ENCODE results near the gene FSTL4.

Gene FSTL4

GRCh38 chr5:133474851-133475590 is 137.3 kb downstream of the FSTL4 start:
- no peak for DNase-seq

DNA sequence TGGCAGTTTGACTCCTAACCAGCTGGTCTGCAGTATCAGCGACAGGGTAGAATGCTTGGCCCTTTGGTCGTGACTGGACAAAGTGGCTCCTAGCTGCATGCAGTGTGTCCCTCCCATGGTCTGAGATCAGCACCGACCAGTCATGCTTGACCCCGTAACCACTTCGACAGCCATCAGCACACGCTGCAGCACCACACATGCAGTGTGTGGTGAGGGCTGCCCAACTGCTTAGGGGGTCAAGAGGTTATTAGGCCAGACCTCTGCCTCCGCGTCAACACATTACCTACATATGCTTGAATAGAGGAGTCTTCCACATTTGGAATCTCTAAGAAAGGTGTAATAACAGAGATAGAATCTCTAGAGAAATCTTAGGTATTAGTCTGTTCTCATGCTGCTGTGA is 139.1 kb downstream of the FSTL4 start:
- no peak for DNase-seq

- DNase-seq = no peak
These were observed 139.5 kb downstream of the FSTL4 start for GRCh38 chr5:133472829-133473228.

DNA sequence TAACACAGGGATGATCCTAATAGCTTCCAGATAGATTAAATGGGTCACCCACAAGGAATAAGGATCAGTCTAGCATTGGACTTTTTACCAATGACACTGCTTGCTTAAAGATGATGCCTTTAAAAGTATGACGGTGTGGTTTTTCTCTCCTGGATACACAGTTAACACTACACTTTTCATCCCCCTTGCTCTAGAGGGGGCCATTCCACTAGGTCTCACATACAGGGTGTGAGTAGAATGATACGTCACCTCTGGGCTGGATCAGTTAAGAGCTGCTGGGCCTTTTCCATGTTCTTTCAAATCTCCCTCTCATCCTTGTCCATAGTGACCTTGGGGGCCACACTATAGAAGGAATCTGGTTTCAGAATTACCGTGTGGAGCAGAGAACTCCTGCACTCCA is 140.6 kb downstream of the FSTL4 start:
- DNase-seq = no peak

DNA sequence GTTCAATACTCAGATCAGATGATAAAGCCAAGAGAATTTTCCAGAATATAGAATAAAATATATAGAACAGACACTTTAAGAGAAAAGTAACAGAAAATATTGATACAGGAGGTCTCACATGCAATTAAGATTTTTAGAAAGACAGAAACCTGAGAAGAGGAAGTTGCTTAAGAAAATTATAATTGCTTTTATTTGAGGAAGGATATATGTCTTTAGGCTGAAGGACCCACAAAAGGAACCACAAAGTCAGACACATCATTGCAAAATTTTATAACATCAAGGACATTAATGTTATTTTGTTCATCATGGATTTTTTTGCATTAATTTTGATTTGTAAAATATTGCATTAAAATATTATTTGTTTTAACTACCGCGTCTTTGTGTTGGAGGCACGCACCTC is 141.5 kb downstream of the FSTL4 start:
- DNase-seq = no peak

- DNase-seq = no peak
These were observed 142.5 kb downstream of the FSTL4 start for GRCh38 chr5:133469846-133470245.

GRCh38 chr5:133469252-133469651 is 143.1 kb downstream of the FSTL4 start:
- DNase-seq = no peak

DNA sequence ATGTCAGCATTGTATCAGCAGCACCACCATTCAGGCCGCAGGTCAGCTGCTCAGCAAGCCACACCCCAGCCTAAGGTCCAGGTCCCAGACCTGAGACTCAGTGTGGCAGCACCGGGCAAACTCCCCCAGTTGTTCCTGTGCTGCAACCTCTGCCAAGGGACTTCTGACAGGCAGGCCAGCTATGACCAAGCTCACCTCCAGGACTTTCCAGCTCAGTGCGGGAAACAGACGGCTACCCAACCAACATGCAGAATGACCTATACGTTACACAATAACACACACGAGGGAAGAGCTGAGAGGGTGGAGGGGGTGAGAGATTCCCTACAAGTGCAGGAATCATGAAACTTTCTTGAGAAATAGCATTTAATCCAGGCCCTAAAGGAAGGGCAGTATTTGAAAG is 143.7 kb downstream of the FSTL4 start:
- DNase-seq = no peak

DNA sequence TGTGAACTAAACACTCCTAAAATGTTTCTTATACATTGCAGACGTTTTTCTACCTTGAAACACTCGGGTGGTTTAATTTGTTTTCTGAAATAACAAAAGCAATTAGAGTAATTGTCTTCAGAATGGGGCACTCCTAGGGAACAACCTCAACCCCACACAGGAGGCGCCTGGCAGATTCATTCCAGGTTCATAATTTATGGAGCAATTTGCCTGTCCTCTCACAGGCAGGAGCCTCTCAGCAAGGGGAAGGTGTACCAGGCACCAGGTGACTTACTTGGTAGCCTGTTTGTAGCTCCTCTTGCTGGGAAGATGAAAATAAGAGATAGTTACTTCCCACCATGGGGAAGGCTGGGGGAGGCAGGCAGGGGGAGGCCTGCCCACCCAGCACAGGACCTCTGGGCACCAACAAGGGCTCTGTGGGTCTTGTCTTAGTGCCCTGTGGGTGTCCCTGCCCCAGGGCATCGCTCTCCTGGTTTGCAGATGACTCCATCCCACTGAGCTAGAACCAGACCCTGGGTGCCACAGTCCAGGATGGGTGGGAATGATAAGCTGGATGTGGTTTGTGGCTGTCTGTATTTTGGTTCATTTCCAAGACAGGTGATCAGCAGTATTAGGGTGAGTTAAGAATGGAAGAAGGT is 144.4 kb downstream of the FSTL4 start:
- DNase-seq = no peak

DNA sequence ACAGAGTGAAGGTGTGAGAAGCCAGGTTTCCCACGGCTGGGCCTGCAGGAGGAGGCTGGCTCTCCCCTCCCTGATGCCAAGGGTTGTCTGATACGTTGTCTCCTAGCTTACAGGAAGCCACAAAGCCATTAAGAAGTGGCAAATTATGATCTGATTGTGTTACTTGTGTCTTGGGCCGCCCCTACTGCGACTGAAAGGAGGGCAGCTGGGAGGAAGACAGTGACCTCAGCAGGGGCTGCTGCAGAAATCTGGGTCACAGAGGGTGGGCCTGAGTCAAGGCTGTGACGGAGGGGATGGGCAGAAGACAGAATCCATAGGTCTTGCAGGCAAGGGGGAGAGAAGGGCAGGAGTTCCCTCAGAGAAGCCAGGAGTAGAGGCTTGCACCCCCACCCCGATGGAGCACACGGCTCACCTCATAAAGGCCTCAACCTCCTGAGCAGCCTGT is 145.0 kb downstream of the FSTL4 start:
- DNase-seq = no peak

DNA sequence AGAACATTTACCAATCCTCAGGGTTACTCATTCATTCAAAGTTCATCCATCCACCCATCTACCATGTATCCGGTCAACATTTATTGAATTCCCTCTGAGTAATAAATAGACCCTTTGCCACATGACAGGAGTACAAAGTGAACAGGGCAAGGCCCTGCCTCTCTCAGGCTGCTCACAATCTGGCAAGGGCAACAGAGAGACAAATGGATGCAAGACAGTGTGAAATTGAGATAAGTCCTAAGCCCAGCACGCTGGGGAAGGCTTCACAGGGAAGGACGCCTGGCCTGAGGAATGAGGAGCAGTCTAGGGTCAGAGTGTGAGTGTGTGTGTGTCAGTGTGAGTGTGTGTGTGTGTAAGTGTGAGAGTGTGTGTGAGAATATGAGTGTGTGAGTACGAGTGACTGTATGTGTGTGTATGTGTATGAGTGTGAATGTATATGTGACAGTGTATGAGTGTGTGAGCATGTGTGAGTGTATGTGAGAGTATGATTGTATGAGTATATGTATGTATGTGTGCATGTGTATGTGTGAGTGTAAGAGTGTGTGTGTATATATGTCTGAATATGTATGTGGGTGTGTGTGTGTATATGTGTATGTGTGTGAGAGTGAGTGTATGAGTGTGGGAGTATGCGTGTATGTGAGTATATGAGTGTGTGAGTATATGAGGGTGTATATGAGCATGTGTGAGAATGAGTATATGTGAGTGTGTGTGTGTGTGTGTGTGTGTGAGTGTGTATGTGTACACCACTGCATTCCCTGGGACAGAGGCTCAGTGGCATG is 145.6 kb downstream of the FSTL4 start:
- no peak for DNase-seq

- DNase-seq = no peak
These were observed 148.3 kb downstream of the FSTL4 start for GRCh38 chr5:133464013-133464412.

GRCh38 chr5:133461796-133462516 is 150.4 kb downstream of the FSTL4 start:
- DNase-seq = no peak

DNA sequence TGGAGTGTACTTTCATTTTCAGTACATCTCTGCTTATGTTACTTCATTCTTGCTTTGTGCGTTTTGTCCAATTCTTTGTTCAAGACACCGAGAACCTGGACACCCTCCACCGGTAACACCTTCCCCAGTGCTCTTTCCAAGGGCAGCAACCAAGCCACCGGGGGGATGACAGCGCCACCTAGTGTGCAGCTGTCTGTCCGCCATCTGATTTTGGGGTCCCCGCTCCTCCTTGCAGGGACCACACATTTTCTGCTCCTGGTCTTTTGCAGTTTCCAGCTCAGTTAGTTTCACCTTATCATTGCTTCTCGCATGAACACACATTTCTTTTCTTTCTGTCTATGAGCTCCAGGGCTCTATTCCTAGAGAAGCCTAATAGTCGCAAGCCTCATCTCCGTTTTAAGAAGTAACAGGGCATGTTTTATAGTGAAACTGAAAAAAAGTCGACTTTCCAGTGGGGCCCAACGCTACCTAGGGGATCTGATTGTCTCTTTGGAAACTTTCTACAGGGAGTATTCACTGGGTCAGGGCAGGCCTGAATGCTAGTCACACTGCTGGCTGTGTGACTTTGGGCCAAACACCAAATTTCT is 152.1 kb downstream of the FSTL4 start:
- DNase-seq = peak; percentile 52

DNA sequence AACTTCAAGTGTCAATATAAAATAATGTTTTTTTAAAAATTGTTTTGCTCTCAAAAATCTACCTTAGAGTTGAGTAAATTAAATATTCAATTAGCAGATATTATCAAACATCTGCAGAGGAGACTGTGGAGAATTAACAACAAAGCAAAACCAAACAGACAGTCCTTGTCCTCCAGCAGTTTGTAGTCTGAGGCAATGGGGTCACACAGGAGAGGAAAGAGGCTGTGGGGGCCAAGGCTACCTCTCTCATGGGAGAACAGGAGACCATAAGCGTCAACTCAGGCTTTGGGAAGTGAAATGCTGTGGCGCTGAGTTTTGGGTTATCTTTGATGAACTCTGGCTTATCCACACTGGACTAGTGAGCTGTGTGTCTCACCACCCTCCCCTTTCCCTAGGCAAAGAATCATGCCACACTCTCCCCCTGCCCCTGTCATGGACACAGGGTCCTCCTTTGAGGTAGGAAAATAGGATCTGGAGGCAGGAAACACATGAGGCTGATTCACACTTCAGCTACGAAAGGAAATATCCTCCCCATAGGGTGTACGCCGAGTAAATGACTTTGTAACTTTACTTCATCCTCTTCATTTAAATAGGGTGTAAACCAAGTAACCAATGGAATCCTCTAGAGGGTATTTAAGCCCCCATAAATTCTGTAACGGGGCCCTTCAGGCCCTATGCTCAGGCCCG is 152.7 kb downstream of the FSTL4 start:
- DNase-seq = no peak

DNA sequence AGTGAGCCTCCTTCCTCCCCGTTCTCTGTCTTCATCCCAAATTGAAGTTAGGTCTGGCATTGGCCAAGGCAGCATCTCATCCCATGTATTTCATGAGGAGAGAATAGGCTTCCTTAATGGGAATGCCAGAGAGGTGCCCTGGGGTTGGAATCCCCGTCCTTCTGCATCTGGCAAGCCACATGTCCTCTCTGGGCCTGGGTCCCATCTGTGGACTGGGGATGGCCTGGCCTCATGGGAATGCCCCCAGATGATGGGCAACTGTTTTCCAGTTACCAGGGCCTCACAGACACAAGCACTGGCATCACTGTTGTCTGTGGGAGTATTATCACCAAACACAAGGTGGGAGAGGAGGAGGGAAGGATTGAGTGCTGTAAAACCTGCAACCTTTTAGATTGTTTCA is 153.9 kb downstream of the FSTL4 start:
- no peak for DNase-seq

- DNase-seq = no peak
These were observed 154.6 kb downstream of the FSTL4 start for GRCh38 chr5:133457439-133458355.

DNA sequence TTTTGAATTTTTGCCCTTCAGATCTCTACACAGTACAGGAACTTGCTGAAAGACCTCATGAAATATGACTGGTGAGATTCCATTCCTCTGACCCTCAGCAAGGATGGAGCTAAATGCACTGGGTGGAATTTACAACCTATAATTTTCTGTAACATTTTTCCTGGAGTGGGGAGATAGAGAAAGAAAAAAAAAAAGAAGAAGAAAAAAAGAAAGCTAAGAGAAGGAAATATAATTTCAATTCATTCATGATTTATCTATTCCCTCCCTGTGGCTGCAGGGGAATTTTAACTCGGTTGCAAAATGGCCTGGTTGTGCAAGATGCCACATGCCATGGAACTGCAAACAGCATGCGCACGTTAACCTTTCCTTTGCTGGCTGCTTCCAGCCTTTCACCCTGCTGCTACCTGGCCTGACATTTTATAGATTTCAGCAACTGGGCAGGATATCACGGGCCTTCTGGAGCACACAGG is 155.4 kb downstream of the FSTL4 start:
- no peak for DNase-seq

GRCh38 chr5:133455676-133456075 is 156.7 kb downstream of the FSTL4 start:
- no peak for DNase-seq

DNA sequence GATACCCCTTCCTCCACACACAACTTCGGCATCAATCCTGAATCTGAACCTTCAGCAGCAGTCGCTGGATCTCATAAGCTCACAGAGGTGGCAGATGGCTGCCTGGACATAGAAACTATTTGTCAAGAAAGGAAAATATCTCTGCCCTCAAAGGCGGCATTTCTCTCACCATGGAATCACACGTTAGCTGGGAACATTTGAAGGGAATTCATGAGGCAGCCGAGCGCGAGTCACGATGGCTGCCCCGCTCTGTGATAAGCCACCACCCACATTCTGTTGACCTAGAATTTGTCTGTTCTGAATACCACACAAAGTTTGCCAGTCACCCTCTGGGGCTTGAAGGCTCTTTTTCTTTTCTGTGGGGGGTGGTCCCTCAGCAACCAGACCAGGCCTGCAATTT is 157.9 kb downstream of the FSTL4 start:
- no peak for DNase-seq

DNA sequence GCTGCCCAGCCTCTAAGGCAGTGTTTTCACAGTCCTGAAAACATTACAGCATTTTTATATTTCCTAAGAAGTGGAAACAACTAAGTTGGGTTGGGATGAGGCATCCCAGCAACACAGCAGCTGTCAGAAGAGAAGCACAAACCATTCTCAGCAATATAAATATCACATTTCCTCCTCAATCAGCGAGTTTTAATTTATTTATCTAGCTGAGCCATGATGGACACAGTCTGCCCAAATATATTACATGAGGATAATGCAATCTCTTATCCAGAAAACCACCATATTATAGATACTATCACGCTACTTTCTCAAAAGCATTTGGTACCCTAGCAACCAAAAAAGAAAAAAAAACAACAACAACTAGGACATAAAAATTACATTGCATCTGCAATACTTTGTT is 158.5 kb downstream of the FSTL4 start:
- DNase-seq = no peak

Data from activated CD4-positive, alpha-beta T cell treated with anti-CD3 and anti-CD28 coated beads, Interleukin-2, Interleukin-6, amounts not matched to agents 100 ng/mL and 50 ng/mL, durations not matched to agents 16 hours and 8 hours (primary cell).